HG02981 (cell line): ENCODE results near the gene YIPF5.

Experiments used
- ATAC-seq: cut with Tn5 transposase; IDR thresholded peaks from one replicate; pipeline ENCODE4 v1.9.1; 2021; ENCODE audit warnings: mild to moderate bottlenecking, moderate library complexity; ENCODE audit not compliant: unreplicated experiment

YIPF5 gene

DNA sequence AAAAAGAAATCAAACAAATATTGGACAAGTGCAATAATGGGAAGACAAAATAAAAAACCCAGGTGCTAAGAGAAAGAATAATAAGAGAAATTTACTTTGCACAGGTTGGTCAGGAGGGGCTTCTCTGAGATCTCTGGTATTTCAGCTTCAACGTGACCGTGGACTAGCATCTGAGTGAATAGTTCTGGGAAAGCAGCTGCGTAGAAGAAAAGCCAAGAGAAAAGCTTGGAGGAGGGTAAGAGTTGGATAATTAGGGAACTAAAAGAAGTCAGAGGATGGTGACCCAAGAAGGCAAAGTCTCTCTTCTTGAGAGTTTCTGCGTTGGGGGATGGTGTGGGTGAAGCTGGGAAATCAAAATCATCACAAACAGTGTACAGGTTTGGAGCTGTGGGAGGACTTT lies 41.6 kb downstream of the YIPF5 start:
- no peak for ATAC-seq

DNA sequence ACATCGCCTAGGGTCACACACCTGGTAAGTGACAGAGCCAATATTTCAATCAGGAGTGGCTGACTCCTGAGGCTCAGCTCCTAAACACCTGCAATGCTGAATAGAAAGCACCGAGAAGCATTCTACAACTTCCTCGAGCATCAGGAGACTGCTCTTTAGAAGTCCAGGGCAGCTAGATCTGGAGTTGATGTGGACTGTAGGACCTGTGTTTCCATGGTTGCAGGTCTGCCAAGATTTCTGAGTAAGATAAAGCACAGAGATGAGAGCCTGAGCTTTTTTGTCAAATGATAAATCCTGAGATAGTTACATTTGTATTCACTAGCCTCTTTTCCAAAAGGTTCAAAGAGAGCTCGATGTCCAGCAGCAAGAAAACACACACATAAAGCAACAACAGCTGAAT lies 43.8 kb downstream of the YIPF5 start:
- ATAC-seq, result no peak

DNA sequence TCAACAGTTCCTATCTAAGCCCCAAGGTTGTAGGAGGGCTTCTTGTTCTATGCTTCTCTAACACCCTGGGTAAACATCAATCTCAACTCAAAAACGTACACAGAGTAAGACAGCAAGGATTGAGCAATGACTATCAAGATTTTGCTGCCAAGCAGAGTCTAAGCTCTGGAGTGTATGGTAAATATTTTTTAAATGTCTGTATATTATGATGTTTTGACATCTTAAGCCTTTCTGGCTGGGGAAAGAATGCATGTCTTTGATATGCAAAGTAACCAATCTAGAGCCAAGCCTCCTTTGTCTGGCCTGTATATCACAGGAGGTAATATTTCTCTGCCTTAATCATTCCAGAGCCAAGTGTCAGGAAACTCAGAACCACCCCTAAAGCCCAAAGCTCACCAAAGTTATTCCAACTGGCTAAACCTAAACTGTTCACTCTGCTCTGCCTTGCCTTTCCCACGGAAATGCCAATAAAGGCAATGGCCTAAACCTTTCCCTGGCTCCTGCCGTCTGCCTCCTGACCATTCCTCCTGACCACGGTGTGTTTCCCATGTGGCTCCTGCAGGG lies 45.2 kb downstream of the YIPF5 start:
- ATAC-seq, result no peak

DNA sequence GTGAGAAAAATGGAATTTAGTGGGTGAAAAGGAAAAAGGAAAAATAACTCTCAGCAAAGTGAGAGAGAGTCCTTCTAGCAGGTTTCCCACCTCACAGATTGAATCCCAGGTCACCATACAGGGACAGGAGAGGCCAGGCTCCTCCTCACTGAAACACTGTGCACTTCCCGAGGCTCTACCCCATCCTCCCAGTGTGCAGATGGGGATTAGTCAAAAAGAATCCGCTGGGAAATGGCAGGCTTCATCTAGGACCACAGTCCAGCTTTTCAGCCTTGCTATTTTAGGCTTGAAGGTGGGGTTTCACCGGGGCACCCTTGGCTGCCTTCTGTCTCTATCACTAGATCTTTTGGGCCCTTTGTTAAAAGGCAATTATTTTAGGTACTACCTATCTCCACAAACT lies 47.8 kb downstream of the YIPF5 start:
- no peak for ATAC-seq

DNA sequence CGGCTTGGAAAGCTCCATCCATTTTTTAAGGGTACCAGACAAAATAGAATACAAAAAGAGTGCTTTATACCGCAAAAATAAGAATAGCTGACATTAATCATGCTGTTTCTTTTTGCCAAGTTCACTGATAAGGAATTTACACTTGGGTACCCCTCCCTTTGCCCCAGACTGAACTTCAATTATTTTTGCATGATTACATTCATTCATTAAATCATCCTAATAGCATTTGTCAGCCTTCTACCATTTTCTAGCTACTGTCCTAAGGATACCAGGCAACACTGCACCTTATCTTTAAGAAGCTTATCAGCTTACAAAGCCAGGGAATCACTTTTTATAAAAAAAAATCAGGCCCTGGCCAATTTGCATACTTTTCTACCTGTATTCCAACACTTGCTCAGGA lies 48.4 kb downstream of the YIPF5 start:
- no peak for ATAC-seq

DNA sequence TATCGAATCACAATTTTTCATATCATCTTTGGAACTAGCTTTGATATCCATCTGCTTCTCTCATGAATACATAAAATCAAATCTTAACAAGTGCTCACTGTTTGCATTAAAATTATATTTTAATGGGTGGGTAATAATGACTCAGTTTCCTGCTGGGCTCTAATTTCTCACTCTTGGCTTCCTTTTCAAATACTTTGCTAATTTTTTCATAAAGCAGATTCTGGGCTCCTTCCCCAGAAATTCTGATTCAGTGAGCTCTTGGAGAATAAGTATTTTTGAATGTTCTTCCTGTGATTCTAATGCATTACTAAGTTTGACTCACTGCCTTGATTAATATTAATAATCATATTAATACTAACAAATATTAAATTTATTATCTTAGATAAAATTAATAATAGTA lies 48.9 kb downstream of the YIPF5 start:
- ATAC-seq, result no peak

DNA sequence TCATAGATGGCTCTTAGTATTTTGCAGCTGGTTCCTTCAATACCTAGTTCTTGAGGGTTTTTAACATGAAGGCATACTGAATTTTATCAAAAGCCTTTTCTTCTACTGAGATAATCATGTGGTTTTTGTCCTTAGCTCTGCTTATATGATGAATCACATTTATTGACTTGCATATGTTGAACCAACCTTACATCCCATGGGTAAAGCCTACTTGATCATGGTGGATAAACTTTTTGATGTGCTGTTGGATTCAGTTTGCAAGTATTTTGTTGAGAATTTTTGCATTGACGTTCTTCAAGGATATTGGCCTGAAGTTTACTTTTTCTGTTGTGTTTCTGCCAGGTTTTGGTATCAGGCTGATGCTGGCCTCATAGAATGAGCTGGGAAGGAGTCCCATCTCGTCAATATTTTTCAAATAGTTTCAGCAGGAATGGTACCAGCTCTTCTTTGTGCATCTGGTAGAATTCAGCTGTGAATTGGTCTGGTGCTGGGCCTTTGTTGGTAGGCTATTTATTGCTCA lies 49.7 kb downstream of the YIPF5 start:
- no peak for ATAC-seq

DNA sequence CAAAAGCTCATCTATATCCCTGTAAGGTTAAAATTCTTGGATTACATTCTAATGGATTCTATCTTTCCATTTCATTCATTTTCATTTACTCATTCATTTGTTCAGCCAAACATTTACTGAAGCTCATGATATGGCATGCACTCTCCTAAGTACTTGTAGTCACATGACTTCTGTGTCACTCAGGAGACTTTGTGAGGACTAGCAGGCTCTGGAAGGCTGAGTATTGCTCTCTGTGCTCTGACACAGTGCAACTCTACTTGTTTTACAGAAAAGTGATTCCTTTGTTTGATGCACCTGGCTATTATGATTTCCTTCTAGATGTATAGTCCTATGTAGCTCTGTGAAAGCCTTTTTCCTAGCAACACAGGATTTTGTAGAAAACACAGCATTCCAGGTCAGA lies 53.0 kb downstream of the YIPF5 start:
- no peak for ATAC-seq

DNA sequence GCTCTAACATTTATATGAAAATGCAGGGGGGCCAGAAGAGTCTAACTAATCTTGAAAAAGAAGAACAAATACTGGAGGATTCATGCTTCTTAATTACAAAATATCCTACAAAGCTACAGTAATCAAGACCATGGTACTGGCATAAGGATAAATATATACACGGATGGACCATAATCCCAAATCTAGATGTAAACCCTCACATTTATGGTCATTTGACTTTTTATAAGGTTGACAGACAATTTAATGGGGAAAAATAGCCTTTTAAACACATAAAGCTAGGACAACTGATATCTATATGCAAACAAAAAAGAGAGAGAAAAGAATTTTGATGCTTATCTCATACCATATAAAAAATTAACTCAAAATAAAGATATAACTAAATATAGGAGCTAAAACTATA lies 55.9 kb downstream of the YIPF5 start:
- ATAC-seq, result no peak
